ENCODE results near the gene RAET1G. TPM values are rescaled to one million over a fixed set of nuclear protein-coding genes. Genes with fewer than 3 reads are reported as not detected.

The RAET1G gene
- total and polyA plus RNA-seq, 2 donors (not counting 1 experiment from before 2014, with no cell fraction given), result not detected

GRCh38 chr6:149901444-149902140 is 21.3 kb downstream of the RAET1G start:
- no peaks in the 10 kb centered on the region for H3K9me3 Mint-ChIP-seq (ENCODE audit: insufficient read depth)
- Histone ChIP-seq H3K4me2 (replicated peaks; ENCODE audit: low read depth, low read length, poor library complexity, severe bottlenecking) (no peak overlapping the region), H3K9me3 (ENCODE audit: control extremely low read depth in 1 of 3, control insufficient read depth in 2 of 3, insufficient read depth in 1 of 3, low read length in 2 of 3) (no peaks in the 10 kb centered on the region), H3K4me3 (ENCODE audit: control extremely low read depth in 1 of 5, extremely low read depth in 1 of 5, insufficient read depth in 1 of 5, low read depth in 2 of 5, low read length in 4 of 5) (no peak overlapping the region), H3K9ac (ENCODE audit: low read length) (no peak overlapping the region), H3K79me2 (ENCODE audit: control insufficient read depth, insufficient read depth, low read length) (no peaks in the 10 kb centered on the region), H3K36me3 (replicated peaks in 1 of 2; ENCODE audit: control extremely low read depth in 1 of 2, control insufficient read depth in 1 of 2, extremely low read depth in 1 of 2, insufficient read depth in 2 of 2, low read length in 1 of 2) (no peaks in the 10 kb centered on the region), H3K27ac (ENCODE audit: low read length in 2 of 2) (no peak overlapping the region), H2AFZ (ENCODE audit: insufficient read depth, low read depth, low read length, poor library complexity, severe bottlenecking) (no peak overlapping the region), H3K27me3 (replicated peaks in 1 of 4; ENCODE audit: control extremely low read depth in 1 of 4, control insufficient read depth in 3 of 4, insufficient read depth in 4 of 4, low read length in 3 of 4) (peaks cover 0 to 11% (median 0%) of the 10 kb centered on the region in 4 experiments), H3K4me1 (ENCODE audit: control insufficient read depth in 2 of 2, insufficient read depth in 2 of 2, low read length in 2 of 2) (no peaks in the 10 kb centered on the region), H4K20me1 (ENCODE audit: control insufficient read depth, insufficient read depth, low read length, poor library complexity, severe bottlenecking) (no peaks in the 10 kb centered on the region)
- no peak overlapping the region for H3K27ac Mint-ChIP-seq
- POLR2A ChIA-PET, result no interaction called here
- TF ChIP-seq, protein P1, sequence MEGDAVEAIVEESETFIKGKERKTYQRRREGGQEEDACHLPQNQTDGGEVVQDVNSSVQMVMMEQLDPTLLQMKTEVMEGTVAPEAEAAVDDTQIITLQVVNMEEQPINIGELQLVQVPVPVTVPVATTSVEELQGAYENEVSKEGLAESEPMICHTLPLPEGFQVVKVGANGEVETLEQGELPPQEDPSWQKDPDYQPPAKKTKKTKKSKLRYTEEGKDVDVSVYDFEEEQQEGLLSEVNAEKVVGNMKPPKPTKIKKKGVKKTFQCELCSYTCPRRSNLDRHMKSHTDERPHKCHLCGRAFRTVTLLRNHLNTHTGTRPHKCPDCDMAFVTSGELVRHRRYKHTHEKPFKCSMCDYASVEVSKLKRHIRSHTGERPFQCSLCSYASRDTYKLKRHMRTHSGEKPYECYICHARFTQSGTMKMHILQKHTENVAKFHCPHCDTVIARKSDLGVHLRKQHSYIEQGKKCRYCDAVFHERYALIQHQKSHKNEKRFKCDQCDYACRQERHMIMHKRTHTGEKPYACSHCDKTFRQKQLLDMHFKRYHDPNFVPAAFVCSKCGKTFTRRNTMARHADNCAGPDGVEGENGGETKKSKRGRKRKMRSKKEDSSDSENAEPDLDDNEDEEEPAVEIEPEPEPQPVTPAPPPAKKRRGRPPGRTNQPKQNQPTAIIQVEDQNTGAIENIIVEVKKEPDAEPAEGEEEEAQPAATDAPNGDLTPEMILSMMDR (IDR thresholded peaks at IDR 0.05), result no peak
- TF ChIP-seq EZH2 (IDR thresholded peaks at IDR 0.05; ENCODE audit: borderline replicate concordance, insufficient read depth, low read depth, low read length, poor library complexity, severe bottlenecking), result no peak
- H3K4me1 Mint-ChIP-seq, result no peaks in the 10 kb centered on the region
- WGBS (ENCODE audit: insufficient coverage), result 72% methylated on average over 2 of the region's 6 CpGs
- DNase-seq (no peak), ATAC-seq (ENCODE audit: low read depth) (no peak)
- peaks cover 29% of the 10 kb centered on the region for H3K27me3 Mint-ChIP-seq
- H3K4me3 Mint-ChIP-seq, result no peak overlapping the region
- CTCF ChIA-PET, result no interaction called here
- intact Hi-C loops (cut with micrococcal nuclease), result no loop called here

DNA sequence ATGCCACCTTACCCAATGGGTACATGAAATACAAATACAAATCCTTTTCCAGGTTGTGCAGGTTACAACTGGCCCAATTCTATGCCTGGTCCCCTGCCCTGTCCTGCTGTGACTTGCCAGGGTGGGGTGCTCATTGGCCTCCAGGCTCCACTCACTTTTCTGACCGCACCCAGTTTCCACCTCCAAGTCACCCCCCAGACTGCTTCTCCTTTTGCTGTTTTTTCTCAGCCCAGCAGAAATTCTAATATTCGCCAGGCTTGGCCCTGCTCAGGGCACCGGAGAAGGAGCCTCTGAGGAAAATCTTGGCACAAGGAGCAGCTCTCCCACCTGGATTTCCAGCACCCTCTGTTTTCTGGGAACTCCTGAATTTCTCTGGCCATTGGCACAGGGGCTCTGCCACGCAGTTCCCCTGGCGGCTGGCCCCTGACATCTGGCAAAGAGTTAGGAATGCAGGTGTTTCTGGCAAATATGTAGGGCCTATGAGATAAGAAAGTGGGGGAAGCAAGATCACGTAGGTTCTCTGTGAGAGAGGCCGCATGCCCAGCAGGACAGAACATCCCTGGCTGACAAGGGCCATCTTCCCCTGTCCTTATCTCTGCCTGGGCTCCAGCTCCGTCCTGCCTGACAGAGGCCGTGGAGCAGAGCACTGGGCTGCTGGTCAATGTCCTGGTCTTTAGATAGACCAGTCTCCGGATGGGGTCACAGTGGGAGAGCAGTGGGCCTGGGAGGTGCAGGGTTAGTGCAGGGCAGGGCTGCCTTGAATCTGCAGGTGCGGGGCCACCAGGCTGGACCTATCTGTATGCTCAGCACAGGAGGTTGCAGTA is 22.1 kb downstream of the RAET1G start:
- Histone ChIP-seq H3K27ac (ENCODE audit: low read length in 2 of 2) (no peak overlapping the region), H3K36me3 (replicated peaks in 1 of 2; ENCODE audit: control extremely low read depth in 1 of 2, control insufficient read depth in 1 of 2, extremely low read depth in 1 of 2, insufficient read depth in 2 of 2, low read length in 1 of 2) (no peaks in the 10 kb centered on the region), H3K4me2 (replicated peaks; ENCODE audit: low read depth, low read length, poor library complexity, severe bottlenecking) (no peak overlapping the region), H3K9me3 (ENCODE audit: control extremely low read depth in 1 of 3, control insufficient read depth in 2 of 3, insufficient read depth in 1 of 3, low read length in 2 of 3) (no peaks in the 10 kb centered on the region), H3K79me2 (ENCODE audit: control insufficient read depth, insufficient read depth, low read length) (no peaks in the 10 kb centered on the region), H4K20me1 (ENCODE audit: control insufficient read depth, insufficient read depth, low read length, poor library complexity, severe bottlenecking) (no peaks in the 10 kb centered on the region), H3K9ac (ENCODE audit: low read length) (no peak overlapping the region), H2AFZ (ENCODE audit: insufficient read depth, low read depth, low read length, poor library complexity, severe bottlenecking) (no peak overlapping the region), H3K4me1 (ENCODE audit: control insufficient read depth in 2 of 2, insufficient read depth in 2 of 2, low read length in 2 of 2) (no peaks in the 10 kb centered on the region), H3K4me3 (ENCODE audit: control extremely low read depth in 1 of 5, extremely low read depth in 1 of 5, insufficient read depth in 1 of 5, low read depth in 2 of 5, low read length in 4 of 5) (no peak overlapping the region), H3K27me3 (replicated peaks in 1 of 4; ENCODE audit: control extremely low read depth in 1 of 4, control insufficient read depth in 3 of 4, insufficient read depth in 4 of 4, low read length in 3 of 4) (peaks cover 0 to 10% (median 0%) of the 10 kb centered on the region in 4 experiments)
- DNase-seq (no peak), ATAC-seq (ENCODE audit: low read depth) (no peak)
- ChIA-PET CTCF (no interaction called here), POLR2A (no interaction called here)
- no peaks in the 10 kb centered on the region for H3K9me3 Mint-ChIP-seq (ENCODE audit: insufficient read depth)
- intact Hi-C loops (cut with micrococcal nuclease), result no loop called here
- WGBS (ENCODE audit: insufficient coverage), result 93% methylated on average over 11 of the region's 11 CpGs
- peaks cover 36% of the 10 kb centered on the region for H3K27me3 Mint-ChIP-seq
- no peak for TF ChIP-seq EZH2 (IDR thresholded peaks at IDR 0.05; ENCODE audit: borderline replicate concordance, insufficient read depth, low read depth, low read length, poor library complexity, severe bottlenecking)
- TF ChIP-seq, protein P1 (IDR thresholded peaks at IDR 0.05), result no peak
- no peaks in the 10 kb centered on the region for H3K4me1 Mint-ChIP-seq
- H3K4me3 Mint-ChIP-seq, result no peak overlapping the region
- H3K27ac Mint-ChIP-seq, result no peak overlapping the region

All from B cell (primary cell).